ENCODE results near the gene UCK2. TPM values are rescaled to one million over a fixed set of nuclear protein-coding genes. Genes with fewer than 3 reads are reported as not detected.

Gene UCK2
- polyA plus RNA-seq, 2 of the 4 experiments (the other 2 are of a cell fraction), result 72.4 to 98.9 TPM

DNA sequence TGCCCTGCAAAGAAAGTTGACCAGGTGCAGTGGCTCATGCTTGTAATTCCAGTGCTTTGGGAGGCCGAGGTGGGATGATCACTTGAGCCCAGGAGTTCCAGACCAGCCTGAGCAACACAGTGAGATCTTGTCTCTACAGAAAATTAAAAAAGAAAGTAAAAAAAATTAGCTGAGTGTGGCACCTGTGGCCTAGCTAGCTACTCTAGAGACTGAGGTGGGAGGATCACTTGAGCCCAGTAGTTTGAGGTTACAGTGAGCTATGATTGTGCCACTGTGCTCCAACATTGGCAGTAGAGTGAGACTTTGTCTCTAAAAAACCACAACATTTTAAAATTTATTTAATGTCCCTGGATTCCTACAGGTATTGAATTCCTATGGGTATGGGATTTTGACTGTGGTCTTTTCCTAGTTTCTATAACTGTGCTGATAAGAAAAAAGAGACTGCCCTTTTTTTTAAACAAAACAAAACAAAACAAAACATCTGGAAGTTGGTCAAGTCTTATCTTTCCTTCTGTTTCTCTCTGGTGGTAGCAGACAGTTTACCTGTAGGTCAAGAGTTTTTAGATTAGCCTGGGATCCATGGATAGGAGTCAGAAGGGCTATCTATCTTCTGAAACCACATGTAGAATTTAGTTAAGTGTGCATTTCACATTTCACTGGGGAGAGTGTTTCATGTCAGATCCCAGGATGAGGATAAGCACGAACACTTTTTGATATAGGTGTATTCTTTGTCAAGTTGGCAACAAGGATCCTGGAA, 18.8 kb downstream of the UCK2 start:
- WGBS (ENCODE audit: missing lambda C conversion rate), result 94% methylated on average over 2 of the region's 2 CpGs
- CTCF ChIA-PET, result interaction anchor here (1.5 to 2.3 kb wide), 3 partner anchors 9 to 17 kb away, joined by 3 to 11 read pairs (median 4); no protein-coding TSS in a partner anchor
- ATAC-seq (no peak), DNase-seq (ENCODE audit: low read depth in 1 of 2, low spot score in 1 of 2) (no peak), FAIRE-seq (no peak)
- POLR2A ChIA-PET, result no interaction called here
- H3K9me3 ChIP-seq, result no peaks in the 10 kb centered on the region
- no peak for TF ChIP-seq ESRRA (IDR thresholded peaks at IDR 0.05; ENCODE audit: borderline replicate concordance, low read length)
- no peak overlapping the region for H3K27ac ChIP-seq
- H3K4me1 ChIP-seq, result peaks cover 34% of the 10 kb centered on the region
- no peak overlapping the region for H3K4me2 ChIP-seq
- no peak overlapping the region for H3K4me3 ChIP-seq

GRCh38 chr1:165847486-165847885, 20.1 kb downstream of the UCK2 start:
- H3K4me3 ChIP-seq, result no peak overlapping the region
- POLR2A ChIA-PET, result no interaction called here
- H3K4me2 ChIP-seq, result no peak overlapping the region
- no peak for TF ChIP-seq RNF2 (IDR thresholded peaks at IDR 0.05; ENCODE audit: borderline replicate concordance, low read depth)
- no peak for TF ChIP-seq HOXB5 (CRISPR knock-in tag; IDR thresholded peaks at IDR 0.05)
- TF ChIP-seq FOSB (CRISPR knock-in tag; IDR thresholded peaks at IDR 0.05), result no peak
- TF ChIP-seq, protein P1, sequence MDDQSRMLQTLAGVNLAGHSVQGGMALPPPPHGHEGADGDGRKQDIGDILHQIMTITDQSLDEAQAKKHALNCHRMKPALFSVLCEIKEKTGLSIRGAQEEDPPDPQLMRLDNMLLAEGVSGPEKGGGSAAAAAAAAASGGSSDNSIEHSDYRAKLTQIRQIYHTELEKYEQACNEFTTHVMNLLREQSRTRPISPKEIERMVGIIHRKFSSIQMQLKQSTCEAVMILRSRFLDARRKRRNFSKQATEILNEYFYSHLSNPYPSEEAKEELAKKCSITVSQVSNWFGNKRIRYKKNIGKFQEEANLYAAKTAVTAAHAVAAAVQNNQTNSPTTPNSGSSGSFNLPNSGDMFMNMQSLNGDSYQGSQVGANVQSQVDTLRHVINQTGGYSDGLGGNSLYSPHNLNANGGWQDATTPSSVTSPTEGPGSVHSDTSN (IDR thresholded peaks at IDR 0.05), result no peak
- no peak for TF ChIP-seq ELK1 (IDR thresholded peaks at IDR 0.05; ENCODE audit: low read depth, low read length)
- no peak for TF ChIP-seq MAX (IDR thresholded peaks at IDR 0.05)
- TF ChIP-seq EHMT2 (IDR thresholded peaks at IDR 0.05; ENCODE audit: low read depth), result no peak
- peaks cover 29% of the 10 kb centered on the region for H3K4me1 ChIP-seq
- CTCF ChIA-PET, result interaction anchor here (1.4 to 1.6 kb wide), 2 partner anchors 10 to 66 kb away, joined by 3 to 7 read pairs; no protein-coding TSS in a partner anchor
- DNase-seq (ENCODE audit: low read depth in 1 of 2, low spot score in 1 of 2) (no peak), FAIRE-seq (no peak), ATAC-seq (no peak)
- H3K9me3 ChIP-seq, result no peaks in the 10 kb centered on the region
- H3K27ac ChIP-seq, result no peak overlapping the region
- whole genome bisulfite sequencing (ENCODE audit: missing lambda C conversion rate), result 88% methylated on average over 3 of the region's 3 CpGs

- no peak for ATAC-seq
- ChIA-PET POLR2A (no interaction called here), CTCF (no interaction called here)
- Histone ChIP-seq H3K4me2 (no peak overlapping the region), H3K4me1 (peaks cover 37% of the 10 kb centered on the region), H3K27ac (no peak overlapping the region), H3K4me3 (no peak overlapping the region), H3K9me3 (no peaks in the 10 kb centered on the region)
- no peak for FAIRE-seq
- WGBS (ENCODE audit: missing lambda C conversion rate), result 78% methylated on average over 6 of the region's 7 CpGs
- no peak for DNase-seq (ENCODE audit: low read depth in 1 of 2, low spot score in 1 of 2)
- TF ChIP-seq ZFP36 (IDR thresholded peaks at IDR 0.05; ENCODE audit: borderline replicate concordance, partially characterized antibody) (no peak), HMGXB4 (CRISPR knock-in tag; IDR thresholded peaks at IDR 0.05; ENCODE audit: borderline replicate concordance) (no peak), NR3C1 (IDR thresholded peaks at IDR 0.05) (no peak), ZC3H11A (IDR thresholded peaks at IDR 0.05) (no peak), EHF (CRISPR knock-in tag; IDR thresholded peaks at IDR 0.05) (no peak)
These were observed 22.1 kb downstream of the UCK2 start for GRCh38 chr1:165849353-165850133.

Data from A549 (cell line).